Measurements from ENCODE around the gene PGS1.
A peak's percentile ranks its signal among the peaks of the same experiment; 100 is the strongest.

PGS1 gene

GRCh38 chr17:78383725-78384471, 5.4 kb downstream of the PGS1 start:
- DNase-seq (ENCODE audit: extremely low read depth, low read depth) = peak; percentile 97

GRCh38 chr17:78384479-78385175, 6.2 kb downstream of the PGS1 start:
- DNase-seq (ENCODE audit: extremely low read depth, low read depth) = no peak
- TF ChIP-seq CTCF (IDR thresholded peaks at IDR 0.05; ENCODE audit: low read depth, low read length) = no peak

More at GRCh38 chr17:78383725-78384471, 5.4 kb downstream of the PGS1 start:
- no peak; the same call in 1 of the 2 replicates for TF ChIP-seq CTCF (IDR thresholded peaks at IDR 0.05; ENCODE audit: low read depth, low read length)

- no peak for DNase-seq (ENCODE audit: extremely low read depth, low read depth)
- no peak for TF ChIP-seq CTCF (IDR thresholded peaks at IDR 0.05; ENCODE audit: low read depth, low read length)
These were observed 9.8 kb downstream of the PGS1 start for GRCh38 chr17:78387977-78388941.

GRCh38 chr17:78390241-78391050, 12.0 kb downstream of the PGS1 start:
- peak; percentile 75 for DNase-seq (ENCODE audit: extremely low read depth, low read depth)
- TF ChIP-seq CTCF (IDR thresholded peaks at IDR 0.05; ENCODE audit: low read depth, low read length) = no peak; the same call in 1 of the 2 replicates

- DNase-seq (ENCODE audit: extremely low read depth, low read depth) = no peak
- TF ChIP-seq CTCF (IDR thresholded peaks at IDR 0.05; ENCODE audit: low read depth, low read length) = no peak
These were observed 12.6 kb downstream of the PGS1 start for GRCh38 chr17:78391051-78391431.

- DNase-seq (ENCODE audit: extremely low read depth, low read depth) = no peak
- no peak for TF ChIP-seq CTCF (IDR thresholded peaks at IDR 0.05; ENCODE audit: low read depth, low read length)
These were observed 13.4 kb downstream of the PGS1 start for GRCh38 chr17:78391843-78392242.

Measured in AG09319 (cell line).